A673 (cell line): ENCODE measurements around the gene CASZ1.

ENCODE experiments used
- CTCF ChIP-seq: fragments of 300-800, 200-600 bp; sonication (generic); conservative IDR thresholded peaks from 2 replicates; pipeline ENCODE4 v1.5.1; 2017; ENCODE audit warnings: low read depth, mild to moderate bottlenecking, antibody characterized with exemption, low read length, moderate library complexity, mixed read lengths
- EZH2 ChIP-seq: fragments of 200-600 bp; sonication (generic); IDR thresholded peaks from 2 replicates; pipeline ENCODE4 v1.6.1; 2017; ENCODE audit warnings: borderline replicate concordance, low read depth, mild to moderate bottlenecking, mixed read lengths, antibody characterized with exemption, low read length; ENCODE audit not compliant: poor library complexity, severe bottlenecking

GRCh38 chr1:10694274-10694632, 102.2 kb downstream of the CASZ1 start:
- TF ChIP-seq CTCF: no peak
- TF ChIP-seq EZH2: no peak
